Measurements from ENCODE around the gene HTRA3. TPM values are rescaled to one million over a fixed set of nuclear protein-coding genes. Genes with fewer than 3 reads are reported as not detected.

Gene HTRA3
- total RNA-seq, 1 donor from 2014 or later = 35.2 TPM

DNA sequence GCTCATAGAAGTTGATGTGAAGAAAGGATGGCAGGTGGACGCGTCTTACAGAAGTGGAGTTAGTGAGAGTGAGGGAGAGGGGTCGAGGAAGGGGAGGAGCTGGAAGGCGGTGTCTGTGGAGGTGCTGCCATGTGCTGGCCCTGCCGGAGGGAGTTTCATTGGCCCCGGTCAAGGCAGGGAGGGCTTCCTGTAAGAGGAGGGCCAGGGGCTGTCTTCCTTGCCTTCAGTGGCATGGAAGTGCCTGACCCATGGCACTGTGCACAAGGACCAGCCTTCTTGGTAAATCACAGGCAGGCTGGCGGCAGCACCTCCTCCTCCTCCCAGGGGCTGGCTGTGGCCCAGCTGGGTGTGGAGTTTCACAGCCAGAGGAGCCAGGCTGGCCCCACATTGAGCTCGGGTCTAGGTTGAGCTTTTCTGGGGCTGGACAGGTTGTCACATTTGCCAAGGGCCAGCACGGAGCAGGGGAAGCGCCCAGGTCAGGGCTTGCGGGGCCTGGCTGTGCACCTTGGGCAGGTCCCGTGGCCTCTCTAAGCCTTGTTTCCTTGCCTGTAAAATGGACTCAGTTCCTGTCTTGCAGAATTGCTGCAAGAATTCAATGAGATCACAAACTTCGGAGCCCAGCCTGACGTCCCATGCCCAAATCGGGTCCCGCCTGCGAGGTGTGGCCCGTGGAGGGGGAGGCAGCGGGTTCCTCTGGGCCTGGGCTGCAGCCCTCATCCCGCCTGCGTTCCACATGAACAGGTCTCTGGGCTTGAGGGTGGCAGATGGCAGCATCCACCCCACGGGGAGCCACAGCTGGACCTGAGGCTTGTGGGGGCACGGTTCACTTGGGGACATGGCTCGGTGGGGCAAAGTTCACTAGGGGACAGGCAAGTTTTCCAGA lies 7.0 kb downstream of the HTRA3 start:
- Histone ChIP-seq H2AFZ (ENCODE audit: low read depth, low read length) (no peak overlapping the region), H3K9ac (ENCODE audit: low read length) (no peak overlapping the region), H3K79me2 (ENCODE audit: insufficient read depth, low read length) (no peaks in the 10 kb centered on the region), H3K4me3 (ENCODE audit: insufficient read depth, low read depth, low read length) (no peak overlapping the region), H3K9me3 (ENCODE audit: insufficient read depth, low read depth, low read length) (no peaks in the 10 kb centered on the region), H3K27ac (ENCODE audit: low read depth, low read length) (no peak overlapping the region), H3K27me3 (ENCODE audit: insufficient read depth, low read length) (peaks cover 3% of the 10 kb centered on the region), H3K4me1 (ENCODE audit: insufficient read depth, low read length) (peaks cover 31% of the 10 kb centered on the region), H3K4me2 (ENCODE audit: low read length) (no peak overlapping the region), H4K20me1 (ENCODE audit: insufficient read depth, low read length) (no peaks in the 10 kb centered on the region), H3K36me3 (ENCODE audit: insufficient read depth, low read length) (no peaks in the 10 kb centered on the region)
- peaks cover 26% of the 10 kb centered on the region for H3K4me1 Mint-ChIP-seq (ENCODE audit: low read depth, unreplicated experiment)
- peaks cover 7% of the 10 kb centered on the region for H3K27me3 Mint-ChIP-seq (ENCODE audit: low read depth, unreplicated experiment)
- H3K9me3 Mint-ChIP-seq (ENCODE audit: unreplicated experiment) = no peaks in the 10 kb centered on the region
- TF ChIP-seq, protein P1, sequence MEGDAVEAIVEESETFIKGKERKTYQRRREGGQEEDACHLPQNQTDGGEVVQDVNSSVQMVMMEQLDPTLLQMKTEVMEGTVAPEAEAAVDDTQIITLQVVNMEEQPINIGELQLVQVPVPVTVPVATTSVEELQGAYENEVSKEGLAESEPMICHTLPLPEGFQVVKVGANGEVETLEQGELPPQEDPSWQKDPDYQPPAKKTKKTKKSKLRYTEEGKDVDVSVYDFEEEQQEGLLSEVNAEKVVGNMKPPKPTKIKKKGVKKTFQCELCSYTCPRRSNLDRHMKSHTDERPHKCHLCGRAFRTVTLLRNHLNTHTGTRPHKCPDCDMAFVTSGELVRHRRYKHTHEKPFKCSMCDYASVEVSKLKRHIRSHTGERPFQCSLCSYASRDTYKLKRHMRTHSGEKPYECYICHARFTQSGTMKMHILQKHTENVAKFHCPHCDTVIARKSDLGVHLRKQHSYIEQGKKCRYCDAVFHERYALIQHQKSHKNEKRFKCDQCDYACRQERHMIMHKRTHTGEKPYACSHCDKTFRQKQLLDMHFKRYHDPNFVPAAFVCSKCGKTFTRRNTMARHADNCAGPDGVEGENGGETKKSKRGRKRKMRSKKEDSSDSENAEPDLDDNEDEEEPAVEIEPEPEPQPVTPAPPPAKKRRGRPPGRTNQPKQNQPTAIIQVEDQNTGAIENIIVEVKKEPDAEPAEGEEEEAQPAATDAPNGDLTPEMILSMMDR (IDR thresholded peaks at IDR 0.05; ENCODE audit: insufficient read depth, low read depth, low read length) = no peak
- TF ChIP-seq EZH2 (IDR thresholded peaks at IDR 0.05; ENCODE audit: insufficient read depth, low read length) = no peak
- H3K4me3 Mint-ChIP-seq (ENCODE audit: unreplicated experiment) = no peak overlapping the region
- H3K27ac Mint-ChIP-seq (ENCODE audit: unreplicated experiment) = no peak overlapping the region
- H3K36me3 Mint-ChIP-seq (ENCODE audit: low read depth, unreplicated experiment) = no peaks in the 10 kb centered on the region
- DNase-seq (ENCODE audit: low read depth) (no peak), FAIRE-seq (no peak)

DNA sequence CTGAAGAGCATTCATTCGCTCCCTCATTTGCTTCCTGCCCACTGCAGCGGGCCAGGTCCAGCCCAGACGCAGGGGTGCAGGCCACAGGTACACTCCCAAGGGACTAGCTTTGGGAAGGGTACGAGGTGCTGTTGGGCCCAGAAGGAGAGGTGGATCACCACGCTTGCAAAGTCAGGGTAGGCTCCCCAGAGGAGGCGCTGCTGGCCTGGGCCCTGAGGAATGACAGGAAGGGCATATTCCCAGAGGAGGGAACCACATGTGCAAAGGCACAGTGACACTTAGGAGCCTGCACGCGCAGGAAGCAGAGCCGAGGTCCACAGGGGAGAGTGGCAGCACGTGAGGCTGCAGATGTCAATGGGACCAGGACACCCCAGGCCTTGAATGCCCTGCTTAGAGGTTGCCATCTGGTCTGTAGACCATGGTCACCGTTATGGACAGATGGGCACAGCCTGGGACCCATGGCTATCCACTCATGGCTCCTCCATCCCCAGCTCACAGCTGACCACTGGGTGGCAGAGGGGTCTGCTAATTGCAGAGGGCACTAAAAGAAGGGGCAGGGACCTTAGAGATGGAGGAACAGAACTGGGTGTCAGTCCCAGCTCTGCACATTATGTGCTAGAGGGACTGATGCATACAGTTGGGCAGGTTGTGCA lies 7.9 kb downstream of the HTRA3 start:
- Histone ChIP-seq H3K36me3 (ENCODE audit: insufficient read depth, low read length) (no peaks in the 10 kb centered on the region), H3K4me1 (ENCODE audit: insufficient read depth, low read length) (peaks cover 31% of the 10 kb centered on the region), H3K27me3 (ENCODE audit: insufficient read depth, low read length) (peaks cover 2% of the 10 kb centered on the region), H3K27ac (ENCODE audit: low read depth, low read length) (no peak overlapping the region), H3K9ac (ENCODE audit: low read length) (peak overlapping the region; percentile 71), H3K4me3 (ENCODE audit: insufficient read depth, low read depth, low read length) (no peak overlapping the region), H4K20me1 (ENCODE audit: insufficient read depth, low read length) (no peaks in the 10 kb centered on the region), H3K9me3 (ENCODE audit: insufficient read depth, low read depth, low read length) (no peaks in the 10 kb centered on the region), H3K4me2 (ENCODE audit: low read length) (peak overlapping the region; percentile 73), H2AFZ (ENCODE audit: low read depth, low read length) (no peak overlapping the region), H3K79me2 (ENCODE audit: insufficient read depth, low read length) (no peaks in the 10 kb centered on the region)
- H3K27me3 Mint-ChIP-seq (ENCODE audit: low read depth, unreplicated experiment) = peaks cover 4% of the 10 kb centered on the region
- no peaks in the 10 kb centered on the region for H3K36me3 Mint-ChIP-seq (ENCODE audit: low read depth, unreplicated experiment)
- H3K4me1 Mint-ChIP-seq (ENCODE audit: low read depth, unreplicated experiment) = peaks cover 24% of the 10 kb centered on the region
- FAIRE-seq = no peak
- DNase-seq (ENCODE audit: low read depth) = no peak
- H3K4me3 Mint-ChIP-seq (ENCODE audit: unreplicated experiment) = no peak overlapping the region
- no peaks in the 10 kb centered on the region for H3K9me3 Mint-ChIP-seq (ENCODE audit: unreplicated experiment)
- TF ChIP-seq, protein P1 (IDR thresholded peaks at IDR 0.05; ENCODE audit: insufficient read depth, low read depth, low read length) = no peak
- TF ChIP-seq EZH2 (IDR thresholded peaks at IDR 0.05; ENCODE audit: insufficient read depth, low read length) = no peak
- peak overlapping the region; percentile 78 for H3K27ac Mint-ChIP-seq (ENCODE audit: unreplicated experiment)

All from astrocyte (in vitro differentiated cells and primary cell).